ENCODE results near the gene ZBTB37.

ZBTB37 gene

GRCh38 chr1:173889885-173890284, 21.7 kb downstream of the ZBTB37 start:
- TF ChIP-seq ZBTB7A (IDR thresholded peaks at IDR 0.05; ENCODE audit: low read depth), result no peak
- no peak for TF ChIP-seq MAX (IDR thresholded peaks at IDR 0.05)
- TF ChIP-seq YY1 (IDR thresholded peaks at IDR 0.05; ENCODE audit: low read depth), result no peak
- no peak for TF ChIP-seq TAF1 (IDR thresholded peaks at IDR 0.05; ENCODE audit: low read depth)
- no peak for TF ChIP-seq RAD21 (IDR thresholded peaks at IDR 0.05; ENCODE audit: low read depth)
- no peak for TF ChIP-seq TCF12 (IDR thresholded peaks at IDR 0.05; ENCODE audit: low read depth)
- TF ChIP-seq EGR1 (IDR thresholded peaks at IDR 0.05), result no peak
- no peak for TF ChIP-seq FOXM1 (IDR thresholded peaks at IDR 0.05; ENCODE audit: borderline replicate concordance, low read depth)
- no peak for TF ChIP-seq USF1 (IDR thresholded peaks at IDR 0.05)

- TF ChIP-seq FOXM1 (IDR thresholded peaks at IDR 0.05; ENCODE audit: borderline replicate concordance, low read depth) (no peak), EP300 (IDR thresholded peaks at IDR 0.05; ENCODE audit: borderline replicate concordance) (no peak), RAD21 (IDR thresholded peaks at IDR 0.05; ENCODE audit: low read depth) (no peak), CREB1 (IDR thresholded peaks at IDR 0.05; ENCODE audit: low read depth) (no peak), MAX (IDR thresholded peaks at IDR 0.05) (no peak), REST (IDR thresholded peaks at IDR 0.05; ENCODE audit: low read depth) (no peak), YY1 (IDR thresholded peaks at IDR 0.05; ENCODE audit: low read depth) (no peak), TEAD4 (IDR thresholded peaks at IDR 0.05) (no peak), NFIC (IDR thresholded peaks at IDR 0.05) (no peak), USF1 (IDR thresholded peaks at IDR 0.05) (no peak), TCF12 (IDR thresholded peaks at IDR 0.05; ENCODE audit: low read depth) (no peak), EGR1 (IDR thresholded peaks at IDR 0.05) (no peak), ZBTB7A (IDR thresholded peaks at IDR 0.05; ENCODE audit: low read depth) (no peak), TAF1 (IDR thresholded peaks at IDR 0.05; ENCODE audit: low read depth) (no peak), CEBPB (IDR thresholded peaks at IDR 0.05) (no peak)
Measured at GRCh38 chr1:173893611-173894010, 25.4 kb downstream of the ZBTB37 start.

GRCh38 chr1:173894189-173894588, 26.0 kb downstream of the ZBTB37 start:
- TF ChIP-seq TAF1 (IDR thresholded peaks at IDR 0.05; ENCODE audit: low read depth), result no peak
- no peak for TF ChIP-seq RAD21 (IDR thresholded peaks at IDR 0.05; ENCODE audit: low read depth)
- TF ChIP-seq TCF12 (IDR thresholded peaks at IDR 0.05; ENCODE audit: low read depth), result no peak
- TF ChIP-seq YY1 (IDR thresholded peaks at IDR 0.05; ENCODE audit: low read depth), result no peak
- TF ChIP-seq ZBTB7A (IDR thresholded peaks at IDR 0.05; ENCODE audit: low read depth), result no peak
- no peak for TF ChIP-seq EP300 (IDR thresholded peaks at IDR 0.05; ENCODE audit: borderline replicate concordance)
- no peak for TF ChIP-seq NFIC (IDR thresholded peaks at IDR 0.05)
- no peak for TF ChIP-seq MAX (IDR thresholded peaks at IDR 0.05)
- TF ChIP-seq TEAD4 (IDR thresholded peaks at IDR 0.05), result no peak
- no peak for TF ChIP-seq REST (IDR thresholded peaks at IDR 0.05; ENCODE audit: low read depth)
- no peak for TF ChIP-seq EGR1 (IDR thresholded peaks at IDR 0.05)
- TF ChIP-seq FOXM1 (IDR thresholded peaks at IDR 0.05; ENCODE audit: borderline replicate concordance, low read depth), result no peak
- TF ChIP-seq CEBPB (IDR thresholded peaks at IDR 0.05), result no peak
- no peak for TF ChIP-seq USF1 (IDR thresholded peaks at IDR 0.05)
- no peak for TF ChIP-seq CREB1 (IDR thresholded peaks at IDR 0.05; ENCODE audit: low read depth)

GRCh38 chr1:173900427-173900826, 32.2 kb downstream of the ZBTB37 start:
- TF ChIP-seq CREB1 (IDR thresholded peaks at IDR 0.05; ENCODE audit: low read depth) (no peak), FOXM1 (IDR thresholded peaks at IDR 0.05; ENCODE audit: borderline replicate concordance, low read depth) (no peak), EGR1 (IDR thresholded peaks at IDR 0.05) (no peak), NFIC (IDR thresholded peaks at IDR 0.05) (no peak), ZBTB7A (IDR thresholded peaks at IDR 0.05; ENCODE audit: low read depth) (no peak), TEAD4 (IDR thresholded peaks at IDR 0.05) (no peak), TCF12 (IDR thresholded peaks at IDR 0.05; ENCODE audit: low read depth) (no peak), USF1 (IDR thresholded peaks at IDR 0.05) (no peak), EP300 (IDR thresholded peaks at IDR 0.05; ENCODE audit: borderline replicate concordance) (no peak), CEBPB (IDR thresholded peaks at IDR 0.05) (no peak), TAF1 (IDR thresholded peaks at IDR 0.05; ENCODE audit: low read depth) (no peak), YY1 (IDR thresholded peaks at IDR 0.05; ENCODE audit: low read depth) (no peak), RAD21 (IDR thresholded peaks at IDR 0.05; ENCODE audit: low read depth) (no peak), REST (IDR thresholded peaks at IDR 0.05; ENCODE audit: low read depth) (no peak), MAX (IDR thresholded peaks at IDR 0.05) (no peak)
